GM23248 (cell line): ENCODE data around the gene MBIP.

Source experiments
- EZH2 ChIP-seq: fragments of 200-600 bp; sonication (generic); IDR thresholded peaks from 2 replicates; pipeline ENCODE4 v1.6.1; 2018; ENCODE audit warnings: antibody characterized with exemption, mild to moderate bottlenecking; ENCODE audit not compliant: insufficient read depth, poor library complexity, severe bottlenecking
- EZH2phosphoT487 ChIP-seq: fragments of 200-600 bp; sonication (generic); IDR thresholded peaks from 2 replicates; pipeline ENCODE4 v1.6.1; 2018; ENCODE audit warnings: antibody characterized with exemption, moderate library complexity, mild to moderate bottlenecking, low read depth; ENCODE audit not compliant: insufficient read depth

GRCh38 chr14:36284971-36285595 is 35.4 kb downstream of the MBIP start:
- TF ChIP-seq EZH2 (no peak), EZH2phosphoT487 (no peak)
